HEK293 (cell line): ENCODE results near the gene UNC50.

ENCODE experiments used
- CTCF ChIA-PET: fragments of 350-600 bp; formaldehyde crosslinking; extraction: SDS; loops from one replicate; lab custom pipeline; 2021; ENCODE audit warnings: antibody characterized with exemption; lab: Yijun Ruan, JAX
- POLR2A ChIA-PET: fragments of 300-600 bp; formaldehyde crosslinking; extraction: SDS; loops from one replicate; lab custom pipeline; 2020; ENCODE audit warnings: antibody characterized with exemption, inconsistent platforms; lab: Yijun Ruan, JAX
- H3K27ac ChIP-seq: fragments of 200-500 bp; sonication (Bioruptor generic); 2 replicates; pipeline ENCODE4 v1.5.1; 2014; ENCODE audit warnings: low read depth, low read length, control low read depth, inconsistent platforms; ENCODE audit errors: extremely low read depth
- H3K36me3 ChIP-seq, 2 experiments: fragments of 200-500 bp in 1 of 2; sonication (Bioruptor generic) in 1 of 2; 1 replicate in 1 of 2; 2 replicates in 1 of 2; pipeline ENCODE4 v1.5.1; 2014 to 2017; ENCODE audit warnings: inconsistent platforms in 2 of 2, low read length in 2 of 2; ENCODE audit not compliant: control insufficient read depth in 2 of 2, insufficient read depth in 1 of 2
- H3K4me1 ChIP-seq: fragments of 200-500 bp; sonication (Bioruptor generic); 2 replicates; pipeline ENCODE4 v1.5.1; 2014; ENCODE audit warnings: mild to moderate bottlenecking, low read length, inconsistent platforms; ENCODE audit not compliant: control insufficient read depth, insufficient read depth
- H3K4me3 ChIP-seq: 2 replicates; pipeline ENCODE4 v1.5.1; 2011; ENCODE audit warnings: low read depth, mild to moderate bottlenecking, control low read depth, low read length, moderate library complexity
- H3K9me3 ChIP-seq: fragments of 200-500 bp; sonication (Bioruptor generic); 2 replicates; pipeline ENCODE4 v1.5.1; 2014; ENCODE audit warnings: low read depth, low read length, inconsistent platforms; ENCODE audit not compliant: control insufficient read depth, insufficient read depth
- FEZF1 ChIP-seq: fragments of 450-650 bp; formaldehyde crosslinking; IDR thresholded peaks from 2 replicates; pipeline ENCODE4 v1.5.1; 2016; ENCODE audit warnings: missing biosample characterization, missing genetic modification characterization
- RBAK ChIP-seq: fragments of 450-650 bp; formaldehyde crosslinking; IDR thresholded peaks from 2 replicates; pipeline ENCODE4 v1.5.1; 2016; ENCODE audit warnings: missing biosample characterization, missing genetic modification characterization
- SCRT2 ChIP-seq: fragments of 450-650 bp; formaldehyde crosslinking; IDR thresholded peaks from 2 replicates; pipeline ENCODE4 v1.5.1; 2016; ENCODE audit warnings: missing biosample characterization, missing genetic modification characterization
- ZIC2 ChIP-seq: fragments of 450-650 bp; formaldehyde crosslinking; IDR thresholded peaks from 2 replicates; pipeline ENCODE4 v1.5.1; 2016; ENCODE audit warnings: missing biosample characterization, missing genetic modification characterization
- ZNF157 ChIP-seq: fragments of 450-650 bp; formaldehyde crosslinking; IDR thresholded peaks from 2 replicates; pipeline ENCODE4 v1.5.1; 2016; ENCODE audit warnings: missing biosample characterization, missing genetic modification characterization
- ZNF174 ChIP-seq: fragments of 450-650 bp; formaldehyde crosslinking; IDR thresholded peaks from 2 replicates; pipeline ENCODE4 v1.5.0; 2017; ENCODE audit warnings: missing biosample characterization, mild to moderate bottlenecking, missing genetic modification characterization
- ZNF266 ChIP-seq: fragments of 450-650 bp; formaldehyde crosslinking; IDR thresholded peaks from 2 replicates; pipeline ENCODE4 v1.5.1; 2016; ENCODE audit warnings: missing biosample characterization, missing genetic modification characterization, low read depth
- ZNF311 ChIP-seq: fragments of 450-650 bp; formaldehyde crosslinking; IDR thresholded peaks from 2 replicates; pipeline ENCODE4 v1.5.1; 2017; ENCODE audit warnings: missing biosample characterization, missing genetic modification characterization, borderline replicate concordance
- ZNF324 ChIP-seq: fragments of 450-650 bp; formaldehyde crosslinking; IDR thresholded peaks from 2 replicates; pipeline ENCODE4 v1.5.1; 2016; ENCODE audit warnings: missing biosample characterization, missing genetic modification characterization
- ZNF544 ChIP-seq: fragments of 450-650 bp; formaldehyde crosslinking; IDR thresholded peaks from 2 replicates; pipeline ENCODE4 v1.5.0; 2017; ENCODE audit warnings: missing biosample characterization, missing genetic modification characterization
- ZNF571 ChIP-seq: fragments of 450-650 bp; formaldehyde crosslinking; IDR thresholded peaks from 2 replicates; pipeline ENCODE4 v1.5.0; 2017; ENCODE audit warnings: missing biosample characterization, missing genetic modification characterization
- ZNF664 ChIP-seq: fragments of 450-650 bp; formaldehyde crosslinking; IDR thresholded peaks from 2 replicates; pipeline ENCODE4 v1.5.1; 2016; ENCODE audit warnings: missing biosample characterization, missing genetic modification characterization
- ZNF830 ChIP-seq: fragments of 450-650 bp; IDR thresholded peaks from 2 replicates; pipeline ENCODE4 v1.5.0; 2018; ENCODE audit warnings: missing biosample characterization, missing genetic modification characterization, low read depth, mild to moderate bottlenecking, moderate library complexity
- TF ChIP-seq, protein P1 (sequence below): fragments of 450-650 bp; formaldehyde crosslinking; IDR thresholded peaks from 2 replicates; pipeline ENCODE4 v1.5.1; 2016; ENCODE audit warnings: missing biosample characterization, missing genetic modification characterization, borderline replicate concordance
- TF ChIP-seq, protein P2 (sequence below): fragments of 450-650 bp; formaldehyde crosslinking; IDR thresholded peaks from 2 replicates; pipeline ENCODE4 v1.5.1; 2016; ENCODE audit warnings: missing biosample characterization, missing genetic modification characterization
- TF ChIP-seq, protein P3 (sequence below): fragments of 450-650 bp; formaldehyde crosslinking; IDR thresholded peaks from 2 replicates; pipeline ENCODE4 v1.5.1; 2016; ENCODE audit warnings: missing biosample characterization, missing genetic modification characterization
- TF ChIP-seq, protein P4 (sequence below): fragments of 450-650 bp; formaldehyde crosslinking; IDR thresholded peaks from 2 replicates; pipeline ENCODE4 v1.5.1; 2016; ENCODE audit warnings: missing biosample characterization, missing genetic modification characterization

Gene UNC50

DNA sequence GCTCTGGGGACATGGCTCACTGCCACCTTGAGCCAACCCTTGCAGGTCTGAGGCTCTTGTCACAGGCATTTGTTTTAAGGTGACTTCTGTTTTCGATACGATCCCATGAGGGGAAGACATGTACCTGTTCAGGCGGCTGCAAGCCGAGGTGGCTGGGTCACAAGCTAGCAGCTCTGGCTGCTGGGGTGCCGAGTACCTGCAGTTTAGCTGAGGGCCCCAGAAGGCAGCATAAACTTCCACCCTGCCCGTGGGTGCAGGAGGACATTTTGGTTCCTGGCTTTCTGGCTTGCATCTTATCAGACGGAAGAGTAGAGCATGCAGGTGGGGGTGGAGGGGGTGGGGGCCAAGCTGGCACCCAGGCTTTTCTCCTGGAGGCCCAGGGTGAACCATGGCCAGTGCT lies 28.5 kb upstream of the UNC50 start:
- no peak for TF ChIP-seq SCRT2 (tag by site-specific recombination)
- H3K27ac ChIP-seq: no peak overlapping the region
- ChIA-PET POLR2A (no interaction called here), CTCF (interaction anchor here (0.6 to 1.6 kb wide), 5 partner anchors 9 to 1681 kb away, joined by 3 to 6 read pairs (median 4); no protein-coding TSS in a partner anchor)
- no peak overlapping the region for H3K4me3 ChIP-seq
- H3K4me1 ChIP-seq: no peaks in the 10 kb centered on the region
- peaks cover 0 to 63% of the 10 kb centered on the region in 2 experiments; a peak in 1 of 3 replicates for H3K36me3 ChIP-seq
- no peaks in the 10 kb centered on the region for H3K9me3 ChIP-seq

DNA sequence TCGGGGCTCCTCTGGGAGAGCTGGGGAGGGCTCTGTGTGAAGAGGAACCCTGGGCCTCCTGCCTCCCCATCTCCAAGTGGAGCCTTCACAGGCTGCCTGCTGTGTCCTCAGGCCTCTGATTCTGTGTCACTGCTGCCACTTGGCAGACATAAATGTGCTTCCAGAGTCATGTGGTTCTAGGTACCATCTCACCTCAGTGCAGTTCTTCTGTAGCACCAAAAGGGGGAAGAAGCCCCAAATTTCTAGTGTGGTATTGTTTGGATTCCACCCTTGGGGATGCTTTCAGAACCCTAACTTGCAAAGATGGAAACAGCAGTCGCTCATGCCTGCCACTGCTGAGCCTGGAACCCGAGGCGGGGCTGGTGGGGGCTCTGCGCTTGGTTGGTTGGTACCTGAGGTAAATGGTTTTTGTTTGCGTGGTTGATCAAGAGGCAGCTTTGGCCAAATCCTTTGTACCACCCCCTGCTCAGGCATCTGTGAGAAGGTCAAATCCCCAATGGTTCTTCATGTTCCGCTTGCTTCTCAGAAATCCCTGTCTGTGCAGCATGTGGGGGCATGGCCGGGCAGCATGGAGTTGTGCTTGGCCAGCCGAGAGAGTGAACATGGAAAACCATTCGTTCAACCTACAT lies 27.6 kb upstream of the UNC50 start:
- Histone ChIP-seq H3K4me3 (no peak overlapping the region), H3K4me1 (no peaks in the 10 kb centered on the region)
- TF ChIP-seq ZNF174 (tag by site-specific recombination) (no peak), ZNF571 (no peak), ZNF544 (tag by site-specific recombination) (no peak), ZNF830 (tag by site-specific recombination) (no peak), ZNF664 (tag by site-specific recombination) (no peak), ZNF311 (tag by site-specific recombination) (no peak), ZNF157 (tag by site-specific recombination) (no peak), RBAK (tag by site-specific recombination) (no peak), ZNF324 (tag by site-specific recombination) (no peak), ZIC2 (no peak), FEZF1 (tag by site-specific recombination) (no peak), ZNF266 (tag by site-specific recombination) (no peak)
- TF ChIP-seq, protein P1, sequence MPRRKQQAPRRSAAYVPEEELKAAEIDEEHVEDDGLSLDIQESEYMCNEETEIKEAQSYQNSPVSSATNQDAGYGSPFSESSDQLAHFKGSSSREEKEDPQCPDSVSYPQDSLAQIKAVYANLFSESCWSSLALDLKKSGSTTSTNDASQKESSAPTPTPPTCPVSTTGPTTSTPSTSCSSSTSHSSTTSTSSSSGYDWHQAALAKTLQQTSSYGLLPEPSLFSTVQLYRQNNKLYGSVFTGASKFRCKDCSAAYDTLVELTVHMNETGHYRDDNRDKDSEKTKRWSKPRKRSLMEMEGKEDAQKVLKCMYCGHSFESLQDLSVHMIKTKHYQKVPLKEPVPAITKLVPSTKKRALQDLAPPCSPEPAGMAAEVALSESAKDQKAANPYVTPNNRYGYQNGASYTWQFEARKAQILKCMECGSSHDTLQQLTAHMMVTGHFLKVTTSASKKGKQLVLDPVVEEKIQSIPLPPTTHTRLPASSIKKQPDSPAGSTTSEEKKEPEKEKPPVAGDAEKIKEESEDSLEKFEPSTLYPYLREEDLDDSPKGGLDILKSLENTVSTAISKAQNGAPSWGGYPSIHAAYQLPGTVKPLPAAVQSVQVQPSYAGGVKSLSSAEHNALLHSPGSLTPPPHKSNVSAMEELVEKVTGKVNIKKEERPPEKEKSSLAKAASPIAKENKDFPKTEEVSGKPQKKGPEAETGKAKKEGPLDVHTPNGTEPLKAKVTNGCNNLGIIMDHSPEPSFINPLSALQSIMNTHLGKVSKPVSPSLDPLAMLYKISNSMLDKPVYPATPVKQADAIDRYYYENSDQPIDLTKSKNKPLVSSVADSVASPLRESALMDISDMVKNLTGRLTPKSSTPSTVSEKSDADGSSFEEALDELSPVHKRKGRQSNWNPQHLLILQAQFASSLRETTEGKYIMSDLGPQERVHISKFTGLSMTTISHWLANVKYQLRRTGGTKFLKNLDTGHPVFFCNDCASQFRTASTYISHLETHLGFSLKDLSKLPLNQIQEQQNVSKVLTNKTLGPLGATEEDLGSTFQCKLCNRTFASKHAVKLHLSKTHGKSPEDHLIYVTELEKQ: no peak
- TF ChIP-seq, protein P2, sequence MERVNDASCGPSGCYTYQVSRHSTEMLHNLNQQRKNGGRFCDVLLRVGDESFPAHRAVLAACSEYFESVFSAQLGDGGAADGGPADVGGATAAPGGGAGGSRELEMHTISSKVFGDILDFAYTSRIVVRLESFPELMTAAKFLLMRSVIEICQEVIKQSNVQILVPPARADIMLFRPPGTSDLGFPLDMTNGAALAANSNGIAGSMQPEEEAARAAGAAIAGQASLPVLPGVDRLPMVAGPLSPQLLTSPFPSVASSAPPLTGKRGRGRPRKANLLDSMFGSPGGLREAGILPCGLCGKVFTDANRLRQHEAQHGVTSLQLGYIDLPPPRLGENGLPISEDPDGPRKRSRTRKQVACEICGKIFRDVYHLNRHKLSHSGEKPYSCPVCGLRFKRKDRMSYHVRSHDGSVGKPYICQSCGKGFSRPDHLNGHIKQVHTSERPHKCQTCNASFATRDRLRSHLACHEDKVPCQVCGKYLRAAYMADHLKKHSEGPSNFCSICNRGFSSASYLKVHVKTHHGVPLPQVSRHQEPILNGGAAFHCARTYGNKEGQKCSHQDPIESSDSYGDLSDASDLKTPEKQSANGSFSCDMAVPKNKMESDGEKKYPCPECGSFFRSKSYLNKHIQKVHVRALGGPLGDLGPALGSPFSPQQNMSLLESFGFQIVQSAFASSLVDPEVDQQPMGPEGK (tag by site-specific recombination): no peak
- TF ChIP-seq, protein P3, sequence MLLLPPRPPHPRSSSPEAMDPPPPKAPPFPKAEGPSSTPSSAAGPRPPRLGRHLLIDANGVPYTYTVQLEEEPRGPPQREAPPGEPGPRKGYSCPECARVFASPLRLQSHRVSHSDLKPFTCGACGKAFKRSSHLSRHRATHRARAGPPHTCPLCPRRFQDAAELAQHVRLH: no peak
- TF ChIP-seq, protein P4, sequence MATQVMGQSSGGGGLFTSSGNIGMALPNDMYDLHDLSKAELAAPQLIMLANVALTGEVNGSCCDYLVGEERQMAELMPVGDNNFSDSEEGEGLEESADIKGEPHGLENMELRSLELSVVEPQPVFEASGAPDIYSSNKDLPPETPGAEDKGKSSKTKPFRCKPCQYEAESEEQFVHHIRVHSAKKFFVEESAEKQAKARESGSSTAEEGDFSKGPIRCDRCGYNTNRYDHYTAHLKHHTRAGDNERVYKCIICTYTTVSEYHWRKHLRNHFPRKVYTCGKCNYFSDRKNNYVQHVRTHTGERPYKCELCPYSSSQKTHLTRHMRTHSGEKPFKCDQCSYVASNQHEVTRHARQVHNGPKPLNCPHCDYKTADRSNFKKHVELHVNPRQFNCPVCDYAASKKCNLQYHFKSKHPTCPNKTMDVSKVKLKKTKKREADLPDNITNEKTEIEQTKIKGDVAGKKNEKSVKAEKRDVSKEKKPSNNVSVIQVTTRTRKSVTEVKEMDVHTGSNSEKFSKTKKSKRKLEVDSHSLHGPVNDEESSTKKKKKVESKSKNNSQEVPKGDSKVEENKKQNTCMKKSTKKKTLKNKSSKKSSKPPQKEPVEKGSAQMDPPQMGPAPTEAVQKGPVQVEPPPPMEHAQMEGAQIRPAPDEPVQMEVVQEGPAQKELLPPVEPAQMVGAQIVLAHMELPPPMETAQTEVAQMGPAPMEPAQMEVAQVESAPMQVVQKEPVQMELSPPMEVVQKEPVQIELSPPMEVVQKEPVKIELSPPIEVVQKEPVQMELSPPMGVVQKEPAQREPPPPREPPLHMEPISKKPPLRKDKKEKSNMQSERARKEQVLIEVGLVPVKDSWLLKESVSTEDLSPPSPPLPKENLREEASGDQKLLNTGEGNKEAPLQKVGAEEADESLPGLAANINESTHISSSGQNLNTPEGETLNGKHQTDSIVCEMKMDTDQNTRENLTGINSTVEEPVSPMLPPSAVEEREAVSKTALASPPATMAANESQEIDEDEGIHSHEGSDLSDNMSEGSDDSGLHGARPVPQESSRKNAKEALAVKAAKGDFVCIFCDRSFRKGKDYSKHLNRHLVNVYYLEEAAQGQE: no peak
- TF ChIP-seq, all 188 proteins: peak for 0
- Histone ChIP-seq H3K36me3 (peaks cover 0 to 54% of the 10 kb centered on the region in 2 experiments; a peak in 1 of 3 replicates), H3K27ac (no peak overlapping the region), H3K9me3 (no peaks in the 10 kb centered on the region)
- ChIA-PET CTCF (interaction anchor here (0.8 to 1.6 kb wide), 2 partner anchors 10 to 196 kb away, joined by 4 to 5 read pairs; no protein-coding TSS in a partner anchor), POLR2A (no interaction called here)
